AG04449 (cell line): Measurements from ENCODE around the gene EXO1.

Experiments used
- CTCF ChIA-PET: fragments of 350-600 bp; formaldehyde crosslinking; extraction: SDS; loops from one replicate; lab custom pipeline; 2021; ENCODE audit warnings: antibody characterized with exemption; lab: Yijun Ruan, JAX
- POLR2A ChIA-PET: fragments of 400-600, 350-600 bp; formaldehyde crosslinking; extraction: SDS; loops from one replicate; lab custom pipeline; 2020; ENCODE audit warnings: antibody characterized with exemption, inconsistent platforms; lab: Yijun Ruan, JAX
- DNase-seq: peaks from one replicate; pipeline ENCODE4 v3.0.0-alpha.2; 2010; ENCODE audit warnings: low read depth, low spot score
- H3K4me3 ChIP-seq: 2 replicates; pipeline ENCODE4 v1.5.1; 2011; ENCODE audit warnings: low read depth, mild to moderate bottlenecking, control low read depth, low read length
- TF ChIP-seq, protein P1 (sequence below): IDR thresholded peaks from one replicate; pipeline ENCODE4 v1.5.1; 2011; ENCODE audit warnings: mild to moderate bottlenecking, moderate library complexity, low read length, control low read depth, inconsistent platforms; ENCODE audit not compliant: insufficient read depth; ENCODE audit errors: missing control alignments

Gene EXO1

GRCh38 chr1:241838897-241839296 is 9.1 kb upstream of the EXO1 start:
- CTCF ChIA-PET: interaction anchor here (1.7 to 4.7 kb wide), 2 partner anchors 8 to 228 kb away, joined by 10 to 46 read pairs; partner anchors contain the start of gene EXO1
- POLR2A ChIA-PET: interaction anchor here (0.7 kb wide), 1 partner anchor 1035 kb away, joined by 3 read pairs; no protein-coding TSS in a partner anchor

DNA sequence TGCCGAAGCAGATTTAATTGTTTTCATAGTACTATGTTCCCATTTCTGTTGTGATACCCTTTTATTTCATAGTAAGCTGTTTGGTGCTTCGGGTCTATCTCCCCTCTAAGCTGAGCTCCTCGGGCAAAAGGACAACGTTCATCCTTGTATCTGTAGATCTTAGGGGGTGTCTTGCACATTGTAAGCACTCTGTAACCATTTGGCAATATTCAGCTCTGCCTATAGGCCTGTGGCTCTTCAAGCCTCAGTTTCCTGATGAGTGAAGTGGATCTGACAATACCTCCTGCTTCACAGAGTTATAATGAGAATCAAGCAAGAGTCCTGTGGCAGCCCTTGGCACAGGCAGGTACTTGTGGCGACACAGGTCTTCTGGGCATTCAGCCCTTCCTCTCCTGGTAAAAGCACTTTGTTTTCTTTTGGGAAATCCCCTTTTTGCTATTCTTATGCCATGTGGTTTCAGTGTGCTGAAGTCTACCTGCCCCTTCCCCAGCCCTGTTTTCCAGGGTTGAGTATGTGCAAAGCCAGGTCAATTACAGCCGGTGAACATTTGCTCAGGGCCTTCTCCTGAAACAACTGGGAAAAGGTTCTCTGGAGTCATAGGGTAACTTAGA is 8.5 kb upstream of the EXO1 start:
- CTCF ChIA-PET: interaction anchor here (1.7 to 4.7 kb wide), 2 partner anchors 8 to 228 kb away, joined by 10 to 46 read pairs; partner anchors contain the start of gene EXO1
- TF ChIP-seq, protein P1, sequence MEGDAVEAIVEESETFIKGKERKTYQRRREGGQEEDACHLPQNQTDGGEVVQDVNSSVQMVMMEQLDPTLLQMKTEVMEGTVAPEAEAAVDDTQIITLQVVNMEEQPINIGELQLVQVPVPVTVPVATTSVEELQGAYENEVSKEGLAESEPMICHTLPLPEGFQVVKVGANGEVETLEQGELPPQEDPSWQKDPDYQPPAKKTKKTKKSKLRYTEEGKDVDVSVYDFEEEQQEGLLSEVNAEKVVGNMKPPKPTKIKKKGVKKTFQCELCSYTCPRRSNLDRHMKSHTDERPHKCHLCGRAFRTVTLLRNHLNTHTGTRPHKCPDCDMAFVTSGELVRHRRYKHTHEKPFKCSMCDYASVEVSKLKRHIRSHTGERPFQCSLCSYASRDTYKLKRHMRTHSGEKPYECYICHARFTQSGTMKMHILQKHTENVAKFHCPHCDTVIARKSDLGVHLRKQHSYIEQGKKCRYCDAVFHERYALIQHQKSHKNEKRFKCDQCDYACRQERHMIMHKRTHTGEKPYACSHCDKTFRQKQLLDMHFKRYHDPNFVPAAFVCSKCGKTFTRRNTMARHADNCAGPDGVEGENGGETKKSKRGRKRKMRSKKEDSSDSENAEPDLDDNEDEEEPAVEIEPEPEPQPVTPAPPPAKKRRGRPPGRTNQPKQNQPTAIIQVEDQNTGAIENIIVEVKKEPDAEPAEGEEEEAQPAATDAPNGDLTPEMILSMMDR: no peak
- POLR2A ChIA-PET: no interaction called here
- DNase-seq: no peak
- H3K4me3 ChIP-seq: no peak overlapping the region

More at GRCh38 chr1:241838897-241839296, 9.1 kb upstream of the EXO1 start:
- no peak overlapping the region for H3K4me3 ChIP-seq
- TF ChIP-seq, protein P1: no peak
- no peak for DNase-seq

GRCh38 chr1:241840164-241840563 is 7.8 kb upstream of the EXO1 start:
- no peak for DNase-seq
- no peak overlapping the region for H3K4me3 ChIP-seq
- TF ChIP-seq, protein P1: no peak
- ChIA-PET POLR2A (no interaction called here), CTCF (interaction anchor here (4.7 kb wide), 1 partner anchor 229 kb away, joined by 46 read pairs; no protein-coding TSS in a partner anchor)

DNA sequence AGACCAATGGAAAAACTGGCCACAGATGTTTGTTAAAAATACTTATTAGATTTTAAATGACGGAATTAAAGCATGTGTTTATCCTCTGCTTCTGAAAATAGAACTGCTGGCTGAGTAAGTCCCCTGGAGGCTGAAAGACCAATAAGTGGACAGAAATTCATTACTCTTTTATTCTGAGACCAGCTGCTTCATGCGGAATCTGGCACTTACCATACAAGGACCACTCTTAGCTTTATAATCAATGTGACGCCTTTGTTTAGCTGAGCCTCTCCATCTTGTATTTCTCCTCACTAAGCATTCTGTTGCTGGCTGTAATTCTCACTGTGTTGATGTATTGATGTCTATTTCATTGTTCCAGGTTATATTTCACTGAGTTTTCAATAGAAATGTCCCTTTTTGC is 6.3 kb upstream of the EXO1 start:
- ChIA-PET CTCF (interaction anchor here (0.7 to 4.8 kb wide), 6 partner anchors 49 to 311 kb away, joined by 3 to 45 read pairs (median 6); no protein-coding TSS in a partner anchor), POLR2A (no interaction called here)
- no peak for DNase-seq
- no peak overlapping the region for H3K4me3 ChIP-seq
- TF ChIP-seq, protein P1: no peak

GRCh38 chr1:241842565-241842964 is 5.4 kb upstream of the EXO1 start:
- H3K4me3 ChIP-seq: no peak overlapping the region
- DNase-seq: no peak
- TF ChIP-seq, protein P1: no peak
- POLR2A ChIA-PET: interaction anchor here (0.7 to 1.0 kb wide), 3 partner anchors 202 to 323 kb away, joined by 3 to 4 read pairs (median 3); partner anchors contain the start of genes CHML, FH and OPN3
- CTCF ChIA-PET: interaction anchor here (0.9 to 4.8 kb wide), 8 partner anchors 9 to 312 kb away, joined by 3 to 45 read pairs (median 4); partner anchors contain the start of gene KMO

- POLR2A ChIA-PET: no interaction called here
- TF ChIP-seq, protein P1: no peak
- CTCF ChIA-PET: interaction anchor here (1.0 to 4.8 kb wide), 3 partner anchors 12 to 233 kb away, joined by 3 to 45 read pairs (median 3); no protein-coding TSS in a partner anchor
- DNase-seq: no peak
- H3K4me3 ChIP-seq: no peak overlapping the region
These were observed 3.4 kb upstream of the EXO1 start for GRCh38 chr1:241844593-241844992.
